NCI-H146 treated with DMSO at 0.1 percent for 48 hours (cell line): ENCODE results near the gene SLC44A5.
"Not testable (repeated sequence)": the region's sequence is repeated elsewhere in the genome, so short reads cannot be mapped to it uniquely, and the experiment has no call there.

Experiments
- DNase-seq: peaks from one replicate; lab custom pipeline; 2025; ENCODE audit not compliant: unreplicated experiment; lab: John Stamatoyannopoulos, UW

Gene SLC44A5

DNA sequence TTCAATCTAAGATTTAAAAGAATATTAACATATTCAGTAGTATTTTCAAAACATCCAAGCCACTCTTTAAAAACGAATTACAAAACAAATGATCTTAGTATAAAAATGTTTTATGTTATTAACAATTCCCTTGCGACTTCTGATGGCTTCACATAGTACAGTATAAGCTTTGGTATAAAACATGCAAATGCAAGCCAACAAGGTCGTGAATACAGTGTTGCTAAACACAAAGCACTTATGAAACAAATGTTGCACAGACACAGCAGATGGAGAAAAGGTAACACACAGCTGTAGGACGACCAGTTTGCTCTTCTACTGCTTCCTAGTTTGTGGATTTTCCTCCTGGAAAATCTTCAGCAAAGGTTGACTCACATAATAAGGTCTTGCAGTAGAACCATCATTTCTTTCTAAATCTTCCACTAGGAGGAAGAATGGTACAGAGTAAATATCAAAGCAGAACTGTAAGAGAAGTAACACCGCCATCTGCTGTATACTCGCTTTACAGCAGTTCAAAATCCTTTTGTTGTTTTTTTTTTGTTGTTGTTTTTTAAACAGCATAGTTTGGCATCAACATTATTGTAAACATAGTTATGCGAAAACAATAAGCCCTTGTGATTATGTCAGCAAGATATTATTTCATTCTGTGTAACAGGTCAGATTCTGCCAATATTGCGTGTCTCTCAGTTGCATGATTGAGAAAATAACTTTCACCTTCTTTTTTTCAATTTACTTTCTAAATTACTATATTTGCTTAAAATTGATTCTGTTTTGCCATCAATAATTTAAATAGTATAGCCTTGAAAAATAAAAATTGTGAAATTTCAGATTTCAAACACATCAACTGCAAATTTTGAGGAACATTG, 407.3 kb downstream of the SLC44A5 start:
- peak; percentile 8 for DNase-seq

DNA sequence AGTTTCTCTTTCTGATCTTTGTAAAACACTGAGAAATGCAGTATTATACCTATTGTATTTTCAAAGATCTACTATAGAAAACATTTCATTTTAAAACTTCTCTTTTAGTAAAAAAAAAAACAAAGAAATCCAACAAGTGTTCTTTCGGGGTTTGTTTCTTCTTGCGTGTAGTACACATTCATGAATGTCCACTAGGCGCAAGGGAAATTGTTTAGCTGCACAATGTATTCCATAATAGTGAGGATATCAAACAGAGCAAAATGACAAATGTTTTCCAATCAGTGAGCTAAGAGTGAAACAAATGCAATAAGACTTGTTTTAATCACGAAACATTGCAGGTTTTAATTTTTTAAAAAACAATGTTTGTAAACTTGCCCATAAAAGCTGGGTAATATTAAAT, 408.2 kb downstream of the SLC44A5 start:
- no peak for DNase-seq

DNA sequence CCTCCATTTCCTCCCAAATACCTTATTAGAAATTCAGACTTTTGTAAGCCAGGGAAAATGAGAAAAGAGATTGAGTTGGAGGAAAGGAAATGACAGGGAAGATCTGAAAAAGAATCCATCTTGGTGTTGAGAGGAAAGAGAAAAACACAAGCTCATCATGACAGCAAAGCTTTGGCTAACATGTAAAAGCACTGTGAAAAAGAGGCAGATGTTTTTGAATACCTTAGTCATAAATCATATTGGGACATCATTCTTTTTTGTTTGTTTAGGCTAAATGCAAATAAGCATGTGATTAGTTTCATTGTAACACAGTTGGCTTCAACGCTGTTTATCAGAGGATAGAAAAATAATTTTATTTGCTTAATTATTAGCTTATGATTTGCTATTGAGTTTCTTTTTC, 412.2 kb downstream of the SLC44A5 start:
- peak; percentile 36 for DNase-seq

DNA sequence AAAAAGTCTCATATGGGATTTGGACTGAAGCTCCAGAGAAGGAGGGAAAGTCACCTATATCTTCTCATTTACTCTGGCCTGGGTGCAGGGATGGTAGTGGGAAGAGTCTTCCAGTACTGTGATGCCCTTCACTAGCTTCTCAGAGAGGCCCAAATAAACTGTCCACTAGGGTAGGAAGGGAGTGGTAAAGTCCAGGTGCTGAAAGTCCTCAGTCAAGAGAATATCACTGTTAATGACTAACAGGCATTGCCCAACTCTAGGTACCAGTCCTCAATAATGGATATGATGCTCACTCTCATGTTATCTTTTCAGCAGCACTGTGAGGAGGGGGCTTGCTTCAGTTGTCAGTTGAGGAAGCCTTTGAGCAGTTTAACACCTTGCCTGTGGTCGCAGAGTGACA, 412.8 kb downstream of the SLC44A5 start:
- DNase-seq: no peak

DNA sequence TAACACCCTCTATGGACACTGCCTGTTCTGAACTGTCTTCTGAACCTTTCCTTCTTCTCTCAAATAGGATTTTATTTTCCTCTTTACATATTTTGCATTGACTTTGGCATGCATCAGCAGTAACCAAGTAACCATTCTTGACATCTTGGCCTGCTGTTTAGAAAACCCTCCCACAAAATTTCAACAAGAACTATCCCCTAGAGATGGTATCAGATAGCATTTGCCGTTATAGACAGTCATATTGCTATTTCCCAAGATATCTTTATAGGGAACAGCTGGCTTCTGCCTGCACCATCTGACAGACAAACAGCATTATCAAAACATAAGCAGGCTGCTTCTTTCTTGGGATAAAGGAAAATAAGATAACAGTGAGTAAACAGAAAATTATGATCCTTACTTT, 422.0 kb downstream of the SLC44A5 start:
- no peak for DNase-seq

DNA sequence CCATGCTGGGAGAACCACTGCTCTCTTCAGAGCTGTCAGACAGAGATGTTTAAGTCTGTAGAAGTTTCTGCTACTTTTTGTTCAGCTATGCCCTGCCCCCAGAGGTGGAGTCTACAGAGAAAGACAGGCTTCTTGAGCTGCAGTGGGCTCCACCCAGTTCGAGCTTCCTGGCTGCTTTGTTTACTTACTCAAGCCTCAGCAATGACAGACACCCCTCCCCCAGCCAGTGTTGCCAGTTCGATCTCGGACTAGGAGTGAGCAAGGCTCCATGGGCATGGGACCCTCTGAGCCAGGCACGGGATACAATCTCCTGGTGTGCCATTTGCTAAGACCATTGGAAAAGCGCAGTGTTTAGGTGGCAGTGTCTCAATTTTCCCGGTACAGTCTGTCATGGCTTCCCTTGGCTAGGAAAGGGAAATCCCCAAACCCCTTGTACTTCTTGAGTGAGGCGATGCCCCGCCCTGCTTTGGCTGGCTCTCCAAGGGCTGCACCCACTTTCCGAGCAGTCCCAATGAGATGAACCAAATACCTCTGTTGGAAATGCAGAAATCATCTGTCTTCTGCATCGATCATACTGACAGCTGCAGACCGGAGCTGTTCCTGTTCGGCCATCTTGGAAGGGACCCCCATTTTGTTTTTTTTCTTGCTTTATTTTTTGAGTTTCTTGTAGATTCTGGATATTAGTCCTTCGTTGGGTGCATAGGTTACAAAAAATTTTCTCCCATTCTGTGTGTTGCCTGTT, 429.5 kb downstream of the SLC44A5 start:
- not testable (repeated sequence) for DNase-seq

DNA sequence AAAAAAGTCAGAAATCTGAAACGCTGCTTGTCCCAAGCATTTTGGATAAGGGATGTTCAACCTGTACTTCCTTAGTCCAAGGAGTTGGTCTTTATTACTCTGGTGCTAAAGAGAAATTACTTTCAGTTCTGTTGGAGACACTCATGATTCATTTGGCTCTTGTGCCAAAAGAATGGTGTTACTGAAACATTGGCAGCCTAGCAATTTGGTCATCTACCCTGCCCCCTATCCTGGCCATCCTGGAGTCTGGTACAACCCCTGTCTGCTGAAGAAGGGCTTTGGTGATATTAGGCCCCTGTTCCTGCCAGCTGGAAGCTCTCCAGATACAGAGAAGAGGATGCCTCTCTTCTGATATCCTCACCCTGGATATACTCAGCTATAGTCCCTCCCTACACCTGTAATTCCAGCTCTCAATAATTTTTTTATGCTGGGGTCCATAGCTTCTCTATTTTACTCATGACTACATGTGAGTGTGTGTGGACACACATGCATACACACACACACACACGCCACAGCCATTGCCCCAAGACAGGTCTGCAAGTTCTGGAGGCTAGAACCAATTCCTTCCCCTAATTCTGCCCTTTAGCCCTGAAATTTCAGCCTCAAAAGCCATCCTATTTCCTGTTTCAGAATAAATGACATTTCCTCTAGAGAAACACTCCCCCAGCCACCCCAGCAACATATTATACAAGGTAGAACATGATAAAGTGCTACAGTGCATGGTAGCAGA, 436.7 kb downstream of the SLC44A5 start:
- no peak for DNase-seq

DNA sequence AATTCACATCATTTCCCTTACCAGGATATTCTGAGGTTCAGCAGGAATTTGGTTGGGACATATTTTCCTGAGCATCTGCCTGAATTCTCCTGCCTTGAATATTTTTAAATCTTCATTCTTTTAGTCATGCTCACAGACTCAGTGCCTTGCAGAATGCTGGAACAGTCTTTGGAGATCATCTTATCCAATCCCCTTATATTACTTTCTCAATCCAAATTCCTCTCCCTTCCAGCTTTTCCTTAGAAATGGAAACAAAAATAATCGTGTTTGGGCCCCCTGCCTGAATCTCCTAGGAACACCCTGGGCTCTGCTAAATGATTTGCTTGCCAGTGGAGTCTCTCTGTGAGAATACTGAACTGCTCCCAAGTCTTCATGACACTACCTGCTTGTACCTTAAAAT, 438.4 kb downstream of the SLC44A5 start:
- no peak for DNase-seq

DNA sequence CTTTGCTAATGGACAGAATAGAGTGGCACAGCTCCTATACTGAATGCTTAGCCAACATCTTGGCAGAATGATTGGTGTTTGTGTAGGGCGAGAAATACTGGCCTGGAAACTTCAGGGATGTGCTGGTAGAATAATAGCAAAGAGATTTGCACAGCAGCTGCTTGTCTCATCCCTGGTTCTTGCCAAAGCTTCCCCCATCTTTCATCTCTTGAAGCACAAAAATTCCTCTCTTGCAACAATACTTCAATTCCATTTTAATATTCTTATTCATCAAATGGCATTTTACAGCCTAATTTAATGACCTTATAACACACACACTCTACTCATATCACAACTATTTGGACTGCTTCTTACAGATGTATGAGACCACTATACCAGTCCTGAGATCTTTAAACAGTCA, 439.0 kb downstream of the SLC44A5 start:
- no peak for DNase-seq

DNA sequence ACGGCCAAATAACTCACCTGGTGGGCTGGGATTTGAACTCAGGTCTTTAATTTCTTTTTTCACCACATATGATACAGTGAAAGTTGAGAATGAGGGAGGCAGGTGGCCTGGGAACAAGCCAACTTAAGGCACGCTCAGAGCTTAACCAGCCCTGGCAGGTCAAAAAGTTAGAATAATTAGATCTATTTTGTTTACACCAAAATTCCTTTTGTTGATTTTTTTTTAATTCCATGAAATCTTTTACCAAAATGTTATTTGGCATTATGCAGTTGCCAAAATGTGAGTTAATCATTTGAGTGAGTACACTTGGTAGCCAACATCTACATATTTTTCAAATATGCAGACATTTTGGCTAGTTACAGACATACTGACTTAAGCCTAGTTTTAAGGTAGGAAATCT, 439.9 kb downstream of the SLC44A5 start:
- no peak for DNase-seq

DNA sequence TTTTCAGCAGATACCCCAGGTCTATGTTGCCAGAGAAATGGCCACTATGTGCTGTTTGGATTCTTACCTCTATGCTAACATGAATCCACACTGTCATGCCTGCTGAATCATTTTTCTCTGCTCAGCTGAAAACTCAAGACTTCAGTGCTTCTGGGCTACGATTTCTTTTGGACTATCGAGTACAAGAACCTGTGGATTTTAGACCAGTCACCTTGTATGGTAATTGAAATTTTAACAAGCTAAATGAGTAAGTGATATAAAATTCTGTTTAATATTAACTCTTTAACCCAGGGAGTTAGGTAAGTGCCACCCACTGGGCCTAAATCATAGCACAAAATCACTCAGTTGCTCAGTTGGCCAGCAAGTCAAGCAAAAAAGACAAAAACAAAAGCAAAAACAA, 440.9 kb downstream of the SLC44A5 start:
- no peak for DNase-seq

DNA sequence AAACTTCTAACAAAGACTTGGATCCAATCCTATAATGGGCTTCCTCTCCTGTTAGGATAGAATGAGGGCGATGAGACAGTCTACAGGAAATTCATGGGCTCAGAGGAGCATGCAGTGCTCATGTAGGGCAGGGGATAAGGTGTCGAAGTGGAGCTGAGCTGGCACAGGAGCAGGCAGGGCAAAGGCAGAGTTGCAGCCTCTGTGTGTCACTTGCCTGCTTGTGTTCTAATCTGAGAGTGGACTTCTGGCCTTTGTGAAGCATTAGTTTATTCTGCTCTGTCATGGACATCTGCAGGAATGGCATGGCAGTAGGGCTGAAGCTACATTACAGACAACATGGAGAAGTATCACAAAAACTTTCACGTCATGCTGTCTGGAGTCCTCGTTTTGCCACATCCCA, 444.1 kb downstream of the SLC44A5 start:
- no peak for DNase-seq

DNA sequence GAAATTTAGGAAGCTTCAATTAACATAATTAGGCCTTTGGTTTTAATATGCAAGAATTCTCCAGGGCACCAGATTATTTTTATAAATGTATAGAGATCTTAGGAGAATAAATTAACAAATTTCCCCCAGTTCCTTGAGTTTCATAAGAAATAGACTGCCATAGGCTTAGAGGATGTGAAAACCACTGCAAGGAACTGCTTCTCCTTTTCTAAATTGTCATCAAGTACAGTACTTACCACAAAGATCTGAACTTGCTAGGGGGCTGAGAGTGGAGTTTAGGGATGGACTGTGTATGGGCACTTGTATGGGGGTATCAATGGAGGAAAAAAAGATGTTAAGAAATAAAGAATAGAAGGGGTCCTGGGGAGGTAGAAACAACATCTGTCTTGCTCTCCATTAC, 445.6 kb downstream of the SLC44A5 start:
- no peak for DNase-seq

DNA sequence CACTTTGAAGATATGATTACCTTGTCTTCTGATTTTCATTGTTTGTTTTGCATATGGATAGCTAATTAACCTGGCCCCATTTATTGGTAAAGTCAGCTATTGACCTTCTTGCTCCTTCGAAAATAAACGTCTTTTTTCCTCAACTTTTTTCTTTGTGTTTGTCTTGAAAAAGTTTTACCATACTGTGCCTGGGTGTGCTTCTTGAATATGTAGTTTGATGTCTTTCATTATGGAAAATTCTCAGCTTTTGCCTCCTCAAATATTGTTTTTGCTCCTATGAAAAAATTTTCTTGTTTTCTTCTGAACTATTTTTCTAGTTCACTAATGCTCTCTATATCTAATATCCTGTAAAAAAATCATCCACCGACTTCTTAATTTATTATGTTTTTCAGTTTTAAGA, 451.8 kb downstream of the SLC44A5 start:
- DNase-seq: no peak
